Endothelial cell of umbilical vein (primary cell): Measurements from ENCODE around the gene MINAR1. TPM values are rescaled to one million over a fixed set of nuclear protein-coding genes. Genes with fewer than 3 reads are reported as not detected.

Source experiments
- BruUV-seq: library from RNA; stranded (reverse); fragments of 400-500 nt; replicated peaks from 2 replicates; lab custom pipeline; 2021; lab: Mats Ljungman, UMichigan
- CTCF ChIA-PET: fragments of 300-600, 350-600 bp; sonication (Branson Sonifier 250); formaldehyde crosslinking; loops from one replicate; lab custom pipeline; 2021; ENCODE audit warnings: antibody characterized with exemption, inconsistent platforms; lab: Charles Lee
- POLR2A ChIA-PET: fragments of 300-600, 350-600 bp; sonication (Branson Sonifier 250); formaldehyde crosslinking; loops from one replicate; lab custom pipeline; 2021; ENCODE audit warnings: antibody characterized with exemption, inconsistent platforms; lab: Charles Lee
- DNase-seq: peaks from one replicate; pipeline ENCODE4 v3.0.0-alpha.2; 2011; ENCODE audit warnings: low read depth, low spot score
- FAIRE-seq: peaks from 2 replicates; lab custom pipeline; 2011; peaks lifted over from hg19 to GRCh38; lab: Jason Lieb, UNC
- H2AFZ ChIP-seq: 2 replicates; pipeline ENCODE4 v1.6.0; 2012; ENCODE audit warnings: low read depth, low read length, control low read depth, inconsistent platforms
- H3K27ac ChIP-seq: 2 replicates; pipeline ENCODE4 v1.5.1; 2011; ENCODE audit warnings: low read depth, mild to moderate bottlenecking, control low read depth, low read length, moderate library complexity; ENCODE audit not compliant: insufficient read depth
- H3K27me3 ChIP-seq, 2 experiments: 2 replicates each; pipeline versions ENCODE4 v1.6.0 to v1.6.1; 2011; ENCODE audit warnings: low read length in 2 of 2, mixed read lengths in 1 of 2; ENCODE audit not compliant: control insufficient read depth in 2 of 2, insufficient read depth in 2 of 2
- H3K36me3 ChIP-seq, 2 experiments: 2 replicates in 1 of 2; 3 replicates in 1 of 2; pipeline ENCODE4 v1.5.1; 2011; ENCODE audit warnings: low read length in 2 of 2, mild to moderate bottlenecking in 1 of 2, moderate library complexity in 1 of 2; ENCODE audit not compliant: control insufficient read depth in 2 of 2, insufficient read depth in 2 of 2; ENCODE audit errors: extremely low read depth in 1 of 2
- H3K4me1 ChIP-seq: 3 replicates; pipeline ENCODE4 v1.5.1; 2011; ENCODE audit warnings: mild to moderate bottlenecking, low read length; ENCODE audit not compliant: control insufficient read depth, insufficient read depth; ENCODE audit errors: extremely low read depth
- H3K4me2 ChIP-seq: 2 replicates; pipeline ENCODE4 v1.6.1; 2011; ENCODE audit warnings: low read length, control low read depth, mixed read lengths; ENCODE audit not compliant: insufficient read depth
- H3K4me3 ChIP-seq, 3 experiments: fragments of 200-600 bp in 1 of 3; sonication (generic), shearing (Covaris generic) in 1 of 3; replicated peaks in 1 of 3; 2 replicates each; pipeline ENCODE4 v1.5.1; 2011 to 2016; ENCODE audit warnings: control low read depth in 3 of 3, low read length in 3 of 3, mild to moderate bottlenecking in 2 of 3, inconsistent platforms in 1 of 3, low read depth in 1 of 3, moderate library complexity in 1 of 3; ENCODE audit not compliant: insufficient read depth in 1 of 3
- H3K79me2 ChIP-seq: 2 replicates; pipeline ENCODE4 v1.6.0; 2012; ENCODE audit warnings: low read length, inconsistent platforms; ENCODE audit not compliant: control insufficient read depth, insufficient read depth
- H3K9ac ChIP-seq: replicated peaks from 2 replicates; pipeline ENCODE3; 2011; ENCODE audit warnings: low read length, control low read depth; ENCODE audit not compliant: insufficient read depth; ENCODE audit errors: extremely low read depth
- H3K9me1 ChIP-seq: replicated peaks from 3 replicates; pipeline ENCODE4 v1.6.0; 2011; ENCODE audit warnings: mild to moderate bottlenecking, low read length; ENCODE audit not compliant: control insufficient read depth, insufficient read depth; ENCODE audit errors: extremely low read depth
- H3K9me3 ChIP-seq: replicated peaks from 2 replicates; pipeline ENCODE4 v1.5.1; 2012; ENCODE audit warnings: low read length, inconsistent platforms; ENCODE audit not compliant: control insufficient read depth, insufficient read depth
- H4K20me1 ChIP-seq: replicated peaks from 2 replicates; pipeline ENCODE3; 2011; ENCODE audit warnings: mild to moderate bottlenecking, low read length; ENCODE audit not compliant: control insufficient read depth, insufficient read depth; ENCODE audit errors: extremely low read depth
- EZH2 ChIP-seq: IDR thresholded peaks from 2 replicates; pipeline ENCODE4 v1.6.1; 2012; ENCODE audit warnings: borderline replicate concordance, low read depth, mild to moderate bottlenecking, moderate library complexity, low read length, inconsistent platforms; ENCODE audit not compliant: severe bottlenecking
- GATA2 ChIP-seq: IDR thresholded peaks from 2 replicates; pipeline ENCODE4 v1.7.0; 2011; ENCODE audit warnings: low read depth, mild to moderate bottlenecking, moderate library complexity, mixed read lengths, low read length; ENCODE audit not compliant: insufficient read length, insufficient read depth
- JUN ChIP-seq: IDR thresholded peaks from 2 replicates; pipeline ENCODE4 v1.6.1; 2011; ENCODE audit warnings: borderline replicate concordance, low read depth; ENCODE audit not compliant: insufficient read length, insufficient read depth
- MYC ChIP-seq: IDR thresholded peaks from one replicate; pipeline ENCODE4 v1.6.1; 2011; ENCODE audit warnings: mild to moderate bottlenecking, low read depth, low read length
- dilution Hi-C: fragments of 300-500 bp; cut with MboI; formaldehyde crosslinking; loops from one replicate; pipeline ENCODE4 v1.15.0; 2019; ENCODE audit warnings: low sequenced_read_pairs; ENCODE audit not compliant: extremely low pct_ligation_motif_present
- intact Hi-C: fragments of 100-400 bp; cut with micrococcal nuclease; formaldehyde crosslinking; loops from one replicate; pipeline ENCODE4 v1.10.0; 2022
- polyA plus RNA-seq, 4 experiments: library from polyadenylated mRNA; depleted of rRNA in 3 of 4; stranded (reverse) in 3 of 4; unstranded in 1 of 4; fragments of >200 nt; gene quantifications; 2 replicates each; pipeline versions ENCODE4 v1.2.1 to v1.2.3, GENCODE V29; 2011 to 2012; ENCODE audit warnings: missing spikeins in 1 of 4
- total RNA-seq: library from RNA; stranded (reverse); gene quantifications from 2 replicates; pipeline ENCODE4 v1.2.3, GENCODE V29; 2021
- TF ChIP-seq, protein P1 (sequence below): IDR thresholded peaks from 2 replicates; pipeline ENCODE4 v1.6.1; 2011; ENCODE audit not compliant: insufficient read depth, insufficient read length

MINAR1 gene
- total and polyA plus RNA-seq, 2 donors (not counting 3 experiments of a cell fraction or from before 2014, with no cell fraction given) = 0.33 to 0.93 TPM

DNA sequence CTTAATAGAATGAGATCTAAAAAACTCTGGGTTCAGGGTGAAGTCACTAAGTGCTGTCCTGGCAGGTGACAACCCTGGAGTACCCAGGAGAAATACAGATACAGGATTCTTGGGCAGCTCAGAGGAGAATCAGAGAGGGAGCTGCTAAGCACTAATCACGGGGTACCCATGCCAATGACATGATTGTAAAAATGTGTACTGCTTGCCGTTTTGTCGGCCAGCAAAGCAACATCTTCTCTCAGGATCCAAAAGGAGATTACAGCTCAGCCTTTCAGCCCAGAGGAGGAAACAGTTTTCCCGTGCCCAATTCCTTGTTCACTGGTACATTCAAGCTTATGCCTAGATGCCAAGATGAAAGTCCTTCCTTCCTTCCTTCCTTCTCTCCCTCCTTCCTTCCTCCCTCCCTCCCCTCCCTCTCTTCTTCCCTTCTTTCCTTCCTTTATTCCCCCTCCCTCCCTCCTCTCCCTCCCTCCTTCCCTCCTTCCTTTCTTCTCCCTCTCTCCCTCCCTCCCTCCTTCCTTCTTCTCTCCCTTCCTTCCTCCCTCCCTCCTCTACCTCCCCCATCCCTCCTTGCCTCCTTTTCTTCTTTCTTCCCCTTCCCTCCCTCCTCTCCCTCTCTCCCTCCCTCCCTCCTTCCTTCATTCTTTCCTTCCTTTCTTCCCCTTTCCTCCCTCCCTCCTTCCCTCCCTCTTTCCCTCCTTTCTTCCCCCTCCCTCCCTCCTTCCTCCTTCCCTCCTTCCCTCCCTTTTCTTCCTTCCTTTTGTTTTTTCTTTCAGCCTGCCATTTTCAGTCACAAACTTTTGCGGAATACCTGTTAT, 4.1 kb upstream of the MINAR1 start:
- ChIA-PET CTCF (interaction anchor here (2.1 kb wide), 1 partner anchor 47 kb away, joined by 6 read pairs; no protein-coding TSS in a partner anchor), POLR2A (no interaction called here)
- no peak for TF ChIP-seq MYC
- TF ChIP-seq GATA2 = no peak
- TF ChIP-seq, protein P1, sequence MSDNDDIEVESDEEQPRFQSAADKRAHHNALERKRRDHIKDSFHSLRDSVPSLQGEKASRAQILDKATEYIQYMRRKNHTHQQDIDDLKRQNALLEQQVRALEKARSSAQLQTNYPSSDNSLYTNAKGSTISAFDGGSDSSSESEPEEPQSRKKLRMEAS = no peak
- no peak for TF ChIP-seq EZH2
- TF ChIP-seq JUN = no peak

More for the DNA sequence above, 4.1 kb upstream of the MINAR1 start:
- H2AFZ ChIP-seq = no peak overlapping the region
- H3K36me3 ChIP-seq = no peaks in the 10 kb centered on the region
- peaks cover 28 to 34% of the 10 kb centered on the region in 2 experiments for H3K27me3 ChIP-seq
- intact Hi-C loops = no loop called here
- H3K79me2 ChIP-seq = no peaks in the 10 kb centered on the region
- no peaks in the 10 kb centered on the region for H4K20me1 ChIP-seq
- BruUV-seq = no TSS peak
- H3K9me3 ChIP-seq = no peaks in the 10 kb centered on the region
- DNase-seq = no peak
- dilution Hi-C loops = no loop called here
- H3K4me2 ChIP-seq = no peak overlapping the region
- peaks cover 6% of the 10 kb centered on the region for H3K4me1 ChIP-seq
- no peak overlapping the region for H3K4me3 ChIP-seq
- FAIRE-seq = no peak
- no peak overlapping the region for H3K27ac ChIP-seq
- no peaks in the 10 kb centered on the region for H3K9me1 ChIP-seq
- H3K9ac ChIP-seq = no peak overlapping the region
